HUES64 (cell line): ENCODE measurements around the gene TCEA2.

Experiments used
- H3K27ac ChIP-seq: 2 replicates; pipeline ENCODE4 v1.7.0; 2013; ENCODE audit warnings: low read depth, low read length, inconsistent platforms
- H3K27me3 ChIP-seq: 2 replicates; pipeline ENCODE4 v1.6.1; 2013; ENCODE audit warnings: mild to moderate bottlenecking, low read length; ENCODE audit not compliant: insufficient read depth
- H3K36me3 ChIP-seq: 2 replicates; pipeline ENCODE4 v1.6.1; 2013; ENCODE audit warnings: mild to moderate bottlenecking, low read length; ENCODE audit not compliant: insufficient read depth
- H3K4me1 ChIP-seq: 2 replicates; pipeline ENCODE4 v1.6.1; 2013; ENCODE audit warnings: mild to moderate bottlenecking, low read length, moderate library complexity; ENCODE audit not compliant: insufficient read depth
- H3K4me3 ChIP-seq: 2 replicates; pipeline ENCODE4 v1.5.1; 2013; ENCODE audit warnings: mild to moderate bottlenecking, low read length, moderate library complexity
- H3K9ac ChIP-seq: 2 replicates; pipeline ENCODE4 v1.6.1; 2013; ENCODE audit warnings: mild to moderate bottlenecking, low read depth, low read length
- H3K9me3 ChIP-seq: 2 replicates; pipeline ENCODE4 v1.6.1; 2013; ENCODE audit warnings: low read depth, low read length; ENCODE audit not compliant: insufficient read depth
- WGBS: fragments of 150-250, 120-280 bp; methylation state at CpG from one replicate; pipeline ENCODE4 v1.1.7; 2013; ENCODE audit warnings: missing lambda C conversion rate; 5-methylcytosine and 5-hydroxymethylcytosine counted together

TCEA2 gene

GRCh38 chr20:64095455-64095854 lies 32.5 kb downstream of the TCEA2 start:
- Histone ChIP-seq H3K9me3 (no peaks in the 10 kb centered on the region), H3K4me1 (no peaks in the 10 kb centered on the region), H3K4me3 (no peak overlapping the region), H3K36me3 (no peaks in the 10 kb centered on the region), H3K9ac (no peak overlapping the region), H3K27me3 (peaks cover 5% of the 10 kb centered on the region; the same call in 1 of the 2 replicates), H3K27ac (no peak overlapping the region)
- WGBS = 80% methylated on average over 3 of the region's 4 CpGs

GRCh38 chr20:64095927-64096326 lies 32.9 kb downstream of the TCEA2 start:
- 92% methylated on average over 11 of the region's 11 CpGs for WGBS
- Histone ChIP-seq H3K36me3 (no peaks in the 10 kb centered on the region), H3K4me3 (no peak overlapping the region), H3K4me1 (no peaks in the 10 kb centered on the region), H3K27ac (no peak overlapping the region), H3K27me3 (peaks cover 7% of the 10 kb centered on the region), H3K9me3 (no peaks in the 10 kb centered on the region), H3K9ac (no peak overlapping the region)

GRCh38 chr20:64096535-64096934 lies 33.5 kb downstream of the TCEA2 start:
- WGBS = 80% methylated on average over 6 of the region's 6 CpGs

DNA sequence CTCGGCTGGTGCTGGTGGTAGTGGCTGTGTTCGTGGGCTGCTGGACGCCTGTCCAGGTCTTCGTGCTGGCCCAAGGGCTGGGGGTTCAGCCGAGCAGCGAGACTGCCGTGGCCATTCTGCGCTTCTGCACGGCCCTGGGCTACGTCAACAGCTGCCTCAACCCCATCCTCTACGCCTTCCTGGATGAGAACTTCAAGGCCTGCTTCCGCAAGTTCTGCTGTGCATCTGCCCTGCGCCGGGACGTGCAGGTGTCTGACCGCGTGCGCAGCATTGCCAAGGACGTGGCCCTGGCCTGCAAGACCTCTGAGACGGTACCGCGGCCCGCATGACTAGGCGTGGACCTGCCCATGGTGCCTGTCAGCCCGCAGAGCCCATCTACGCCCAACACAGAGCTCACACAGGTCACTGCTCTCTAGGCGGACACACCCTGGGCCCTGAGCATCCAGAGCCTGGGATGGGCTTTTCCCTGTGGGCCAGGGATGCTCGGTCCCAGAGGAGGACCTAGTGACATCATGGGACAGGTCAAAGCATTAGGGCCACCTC lies 35.5 kb downstream of the TCEA2 start:
- H3K27me3 ChIP-seq = peaks cover 33% of the 10 kb centered on the region
- no peak overlapping the region for H3K9ac ChIP-seq
- no peaks in the 10 kb centered on the region for H3K36me3 ChIP-seq
- no peaks in the 10 kb centered on the region for H3K4me1 ChIP-seq
- H3K4me3 ChIP-seq = no peak overlapping the region
- WGBS = 96% methylated on average over 28 of the region's 28 CpGs
- no peaks in the 10 kb centered on the region for H3K9me3 ChIP-seq
- no peak overlapping the region for H3K27ac ChIP-seq

More at GRCh38 chr20:64096535-64096934, 33.5 kb downstream of the TCEA2 start:
- H3K9me3 ChIP-seq = no peaks in the 10 kb centered on the region
- no peak overlapping the region for H3K4me3 ChIP-seq
- H3K9ac ChIP-seq = no peak overlapping the region
- H3K36me3 ChIP-seq = no peaks in the 10 kb centered on the region
- H3K27me3 ChIP-seq = peaks cover 13% of the 10 kb centered on the region
- no peaks in the 10 kb centered on the region for H3K4me1 ChIP-seq
- no peak overlapping the region for H3K27ac ChIP-seq

DNA sequence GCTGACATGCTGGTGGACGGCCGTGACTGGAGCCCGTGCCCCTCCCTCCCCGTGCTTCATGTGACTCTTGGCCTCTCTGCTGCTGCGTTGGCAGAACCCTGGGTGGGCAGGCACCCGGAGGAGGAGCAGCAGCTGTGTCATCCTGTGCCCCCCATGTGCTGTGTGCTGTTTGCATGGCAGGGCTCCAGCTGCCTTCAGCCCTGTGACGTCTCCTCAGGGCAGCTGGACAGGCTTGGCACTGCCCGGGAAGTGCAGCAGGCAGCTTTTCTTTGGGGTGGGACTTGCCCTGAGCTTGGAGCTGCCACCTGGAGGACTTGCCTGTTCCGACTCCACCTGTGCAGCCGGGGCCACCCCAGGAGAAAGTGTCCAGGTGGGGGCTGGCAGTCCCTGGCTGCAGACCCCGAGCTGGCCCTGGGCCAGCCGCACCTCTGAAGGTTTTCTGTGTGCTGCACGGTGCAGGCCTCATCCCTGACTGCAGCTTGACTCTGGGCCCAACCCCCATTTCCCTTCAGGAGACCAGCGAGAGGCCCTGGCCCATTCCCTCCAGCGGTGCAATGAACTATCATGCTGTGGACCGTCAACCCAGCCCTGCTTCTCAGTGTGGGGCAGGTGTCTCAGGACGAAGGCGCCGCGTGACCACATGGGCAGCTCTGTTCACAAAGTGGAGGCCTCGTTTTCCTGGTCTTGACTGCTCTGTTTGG lies 36.2 kb downstream of the TCEA2 start:
- Histone ChIP-seq H3K4me1 (no peaks in the 10 kb centered on the region), H3K27ac (no peak overlapping the region), H3K4me3 (no peak overlapping the region), H3K9ac (no peak overlapping the region), H3K36me3 (no peaks in the 10 kb centered on the region), H3K9me3 (no peaks in the 10 kb centered on the region), H3K27me3 (peaks cover 37% of the 10 kb centered on the region)
- WGBS = 86% methylated on average over 21 of the region's 21 CpGs

GRCh38 chr20:64099880-64100565 lies 37.0 kb downstream of the TCEA2 start:
- H3K9ac ChIP-seq = no peak overlapping the region
- no peaks in the 10 kb centered on the region for H3K36me3 ChIP-seq
- 84% methylated on average over 14 of the region's 14 CpGs for WGBS
- no peak overlapping the region for H3K27ac ChIP-seq
- peaks cover 37% of the 10 kb centered on the region for H3K27me3 ChIP-seq
- no peaks in the 10 kb centered on the region for H3K4me1 ChIP-seq
- no peaks in the 10 kb centered on the region for H3K9me3 ChIP-seq
- no peak overlapping the region for H3K4me3 ChIP-seq

GRCh38 chr20:64100566-64100888 lies 37.5 kb downstream of the TCEA2 start:
- H3K27me3 ChIP-seq = peaks cover 37% of the 10 kb centered on the region
- no peak overlapping the region for H3K27ac ChIP-seq
- H3K4me3 ChIP-seq = no peak overlapping the region
- H3K4me1 ChIP-seq = no peaks in the 10 kb centered on the region
- no peaks in the 10 kb centered on the region for H3K9me3 ChIP-seq
- H3K36me3 ChIP-seq = no peaks in the 10 kb centered on the region
- no peak overlapping the region for H3K9ac ChIP-seq
- 83% methylated on average over 4 of the region's 4 CpGs for WGBS

DNA sequence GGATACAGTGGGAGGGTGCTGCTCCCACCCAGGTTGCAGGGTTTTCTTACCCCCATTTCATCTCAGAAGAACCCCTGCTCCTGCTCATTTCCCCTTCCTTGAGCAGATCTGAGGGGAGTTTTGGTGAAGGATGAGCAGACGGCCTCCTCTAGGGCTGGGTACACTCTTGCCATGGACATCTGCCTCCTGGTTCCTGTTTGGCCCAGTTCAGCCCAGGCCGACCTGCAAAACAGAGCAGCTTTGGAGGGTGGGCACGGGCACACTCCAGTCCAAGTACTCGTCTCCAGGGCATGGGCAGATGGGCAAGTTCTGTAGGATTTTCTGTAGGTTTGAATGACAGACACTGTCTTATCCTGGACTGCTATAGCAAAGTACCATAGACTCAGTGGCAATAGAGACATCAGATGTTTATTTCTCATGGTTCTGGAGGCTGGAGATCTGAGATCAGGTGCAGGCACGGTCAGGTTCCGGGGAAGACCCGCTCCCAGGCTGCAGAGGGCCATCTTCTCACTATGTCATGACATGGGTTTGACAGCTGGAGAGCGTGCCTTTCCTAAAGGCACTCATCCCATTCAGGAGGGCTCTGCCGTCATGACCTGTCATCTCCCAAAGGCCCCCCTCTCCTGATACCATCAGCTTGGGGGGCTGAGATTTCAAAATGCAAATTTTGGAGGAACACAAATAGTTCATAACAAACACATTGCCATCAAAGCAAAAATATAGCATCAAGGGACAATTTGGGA lies 38.1 kb downstream of the TCEA2 start:
- H3K9me3 ChIP-seq = no peaks in the 10 kb centered on the region
- no peak overlapping the region for H3K9ac ChIP-seq
- H3K4me1 ChIP-seq = no peaks in the 10 kb centered on the region
- H3K4me3 ChIP-seq = no peak overlapping the region
- no peak overlapping the region for H3K27ac ChIP-seq
- WGBS = 85% methylated on average over 9 of the region's 9 CpGs
- no peaks in the 10 kb centered on the region for H3K36me3 ChIP-seq
- H3K27me3 ChIP-seq = peaks cover 37% of the 10 kb centered on the region

DNA sequence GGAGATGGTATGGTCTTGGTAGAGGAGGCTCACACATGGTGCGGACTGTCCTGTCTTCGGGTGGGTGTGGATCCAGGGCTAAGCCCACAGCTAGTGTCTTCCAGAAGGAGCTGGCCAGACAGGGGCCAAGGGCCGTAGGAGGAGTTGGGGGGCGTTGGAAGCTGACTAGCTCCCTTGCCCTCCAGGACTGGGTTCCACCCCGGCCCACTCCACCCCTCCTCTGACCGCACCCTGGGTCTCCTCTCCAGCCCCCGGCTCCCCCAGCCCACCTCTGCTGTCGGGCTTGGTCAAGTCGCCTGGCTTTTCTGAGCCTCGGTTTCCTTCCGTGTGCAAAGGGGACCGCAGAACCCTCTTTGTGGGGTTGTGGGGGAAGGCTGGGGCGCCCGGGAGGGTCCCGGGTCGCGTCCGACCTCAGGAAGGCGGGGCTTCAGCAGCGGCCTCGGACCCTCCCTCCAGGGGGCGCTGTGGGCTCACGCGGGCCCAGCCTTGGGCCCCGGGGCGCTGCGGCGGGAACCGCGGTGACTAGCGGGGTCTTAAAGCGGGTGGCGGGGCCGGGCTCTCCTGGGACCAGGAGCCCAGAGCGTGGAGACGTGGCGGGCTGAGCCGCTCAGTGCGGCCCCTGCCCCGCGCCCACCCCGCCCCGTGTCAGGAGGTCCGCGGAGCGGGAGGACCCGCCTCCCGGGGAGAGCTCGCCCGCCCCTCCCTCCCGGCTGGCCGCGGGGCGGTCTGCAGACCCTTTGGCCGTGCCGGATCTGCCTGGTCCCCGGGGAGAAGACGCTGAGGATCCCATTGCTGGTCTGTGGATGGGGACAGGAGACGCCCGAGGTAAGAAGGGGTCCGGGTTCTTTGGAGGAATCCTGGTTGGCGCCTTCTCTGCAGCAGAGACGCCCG lies 39.0 kb downstream of the TCEA2 start:
- Histone ChIP-seq H3K4me1 (no peaks in the 10 kb centered on the region), H3K27ac (no peak overlapping the region), H3K9ac (peak overlapping the region; percentile 54; the same call in 1 of the 2 replicates), H3K36me3 (no peaks in the 10 kb centered on the region), H3K27me3 (peaks cover 37% of the 10 kb centered on the region), H3K9me3 (no peaks in the 10 kb centered on the region), H3K4me3 (peak overlapping the region; percentile 65)
- WGBS = 14% methylated on average over 64 of the region's 64 CpGs

GRCh38 chr20:64102647-64103354 lies 39.8 kb downstream of the TCEA2 start:
- peaks cover 37% of the 10 kb centered on the region for H3K27me3 ChIP-seq
- WGBS = 31% methylated on average over 28 of the region's 30 CpGs
- H3K9ac ChIP-seq = no peak overlapping the region
- no peaks in the 10 kb centered on the region for H3K9me3 ChIP-seq
- H3K36me3 ChIP-seq = no peaks in the 10 kb centered on the region
- H3K4me1 ChIP-seq = no peaks in the 10 kb centered on the region
- peak overlapping the region; percentile 65 for H3K4me3 ChIP-seq
- no peak overlapping the region for H3K27ac ChIP-seq
